NCI-H187 treated with DMSO at 0.1 percent for 48 hours (cell line): ENCODE measurements around the gene POLRMT.
"Not testable (repeated sequence)": the region's sequence is repeated elsewhere in the genome, so short reads cannot be mapped to it uniquely, and the experiment has no call there.

ENCODE experiments used
- DNase-seq: peaks from one replicate; lab custom pipeline; 2025; lab: John Stamatoyannopoulos, UW

Gene POLRMT

DNA sequence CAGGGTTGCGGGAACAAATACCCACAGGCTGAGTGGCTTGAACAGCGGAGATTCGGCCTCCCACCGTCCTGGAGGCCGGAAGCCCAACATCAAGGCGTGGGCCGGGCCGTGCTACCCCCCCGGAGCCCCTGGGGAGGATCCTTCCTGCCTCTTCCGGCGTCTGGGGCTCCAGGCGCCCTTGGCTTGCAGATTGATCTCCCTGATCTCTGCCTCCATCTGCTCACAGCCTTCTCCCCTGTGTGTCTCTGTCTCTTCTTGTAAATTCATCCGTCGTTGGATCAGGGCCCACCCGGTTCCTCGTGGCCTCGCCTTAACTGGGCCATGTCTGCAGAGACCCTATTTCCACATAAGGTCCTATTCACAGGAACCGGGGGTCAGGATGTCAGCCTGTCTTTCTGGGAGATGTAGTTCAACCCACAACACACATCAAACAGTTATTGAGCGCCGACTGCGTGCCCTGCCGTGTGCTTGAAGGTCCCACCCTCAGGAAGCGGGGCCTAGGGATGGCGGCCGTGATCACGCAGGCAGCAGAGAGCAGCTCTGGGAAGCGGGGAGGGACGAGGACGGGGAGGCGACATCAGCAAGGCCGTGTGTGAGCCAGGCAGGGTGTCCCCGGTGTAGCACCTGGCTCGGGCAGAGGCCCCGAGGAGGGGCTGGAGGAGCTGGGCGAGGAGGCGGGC lies 22.4 kb downstream of the POLRMT start:
- no peak for DNase-seq

DNA sequence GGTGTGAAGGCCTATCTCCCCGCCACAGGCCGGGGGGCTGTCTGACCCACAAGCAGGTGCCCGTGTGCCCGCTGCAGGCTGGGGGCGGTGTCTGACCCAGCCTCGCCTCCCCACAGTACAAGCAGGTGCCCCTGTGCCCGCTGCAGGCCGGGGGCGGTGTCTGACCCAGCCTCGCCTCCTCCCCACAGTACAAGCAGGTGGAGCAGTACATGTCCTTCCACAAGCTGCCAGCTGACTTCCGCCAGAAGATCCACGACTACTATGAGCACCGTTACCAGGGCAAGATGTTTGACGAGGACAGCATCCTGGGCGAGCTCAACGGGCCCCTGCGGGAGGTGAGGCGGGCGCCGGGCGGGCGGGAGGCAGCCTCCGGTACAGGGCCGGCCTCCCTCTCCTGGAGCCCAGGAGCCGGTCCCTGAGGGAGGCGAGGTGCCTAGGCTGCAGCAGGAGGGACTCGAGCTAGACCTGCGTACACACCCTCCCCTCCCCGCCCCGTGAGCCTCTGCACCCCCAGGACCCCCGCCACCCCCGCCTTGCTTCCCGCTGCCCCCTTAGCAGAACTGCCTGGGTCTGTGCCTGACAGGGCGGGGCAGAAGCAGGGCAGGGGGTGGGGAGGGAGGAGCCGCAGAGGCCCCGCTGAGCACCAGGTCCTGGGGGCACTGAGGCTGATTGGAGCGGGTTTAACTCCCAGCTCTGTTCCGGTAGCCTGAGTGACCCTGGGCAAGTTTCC lies 23.1 kb downstream of the POLRMT start:
- DNase-seq: no peak

DNA sequence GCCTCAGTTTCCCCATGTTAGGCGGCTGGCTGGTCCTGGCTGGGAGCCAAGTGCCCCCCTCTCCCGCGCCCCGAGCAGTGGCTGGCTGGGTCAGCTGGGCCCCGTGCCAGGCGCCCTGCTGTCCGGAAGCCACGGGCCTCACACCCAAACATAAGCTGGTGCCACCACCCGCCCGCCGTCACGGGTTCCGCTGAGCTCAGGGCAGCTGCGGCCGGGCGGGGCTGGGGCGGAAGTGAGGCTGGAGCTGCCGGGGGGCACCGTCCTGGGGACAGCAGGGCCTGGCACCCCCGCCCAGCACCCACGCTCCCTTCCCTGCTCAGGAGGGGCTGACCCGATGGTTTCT lies 24.4 kb downstream of the POLRMT start:
- no peak for DNase-seq

DNA sequence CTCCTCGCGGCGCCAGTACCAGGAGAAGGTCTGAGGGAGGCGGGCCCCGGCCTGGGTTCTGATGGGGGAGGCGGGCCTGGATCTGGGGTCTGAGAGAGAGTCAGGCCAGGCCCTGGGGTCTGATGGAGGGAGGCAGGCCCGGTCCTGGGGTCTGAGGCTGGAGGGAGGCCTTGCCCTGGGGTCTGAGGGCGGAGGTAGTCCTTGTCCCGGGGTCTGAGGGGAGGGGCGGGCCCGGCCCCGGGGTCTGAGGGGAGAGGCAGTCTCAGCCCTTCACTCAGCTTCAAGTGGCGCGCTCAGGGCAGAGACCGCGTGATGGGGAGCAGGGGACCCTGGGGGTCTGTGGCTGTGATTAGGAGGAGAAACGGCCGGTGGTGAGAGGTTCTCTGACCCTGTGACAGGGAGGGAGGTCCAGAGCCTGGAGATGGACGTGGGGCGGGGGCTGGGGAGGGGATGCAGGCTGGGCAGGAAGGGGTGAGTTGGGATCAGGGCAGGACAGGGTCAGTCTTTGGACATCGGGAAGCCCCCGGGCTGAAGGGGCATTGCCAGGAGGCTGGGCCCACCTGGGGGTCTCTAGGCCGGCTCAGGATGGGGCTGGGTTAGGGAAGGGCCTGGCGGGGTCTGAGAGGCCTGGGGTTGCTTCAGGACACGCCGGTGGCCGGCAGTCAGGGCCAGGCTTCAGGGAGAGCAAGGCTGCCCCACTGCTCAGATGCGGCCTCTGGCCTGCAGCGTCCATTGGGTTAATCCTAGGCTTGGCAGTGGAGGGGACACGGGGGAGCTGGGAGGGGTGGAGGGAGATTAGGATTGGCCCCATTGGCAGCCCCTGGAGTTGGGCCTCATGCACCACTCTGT lies 25.0 kb downstream of the POLRMT start:
- DNase-seq: no peak

GRCh38 chr19:607301-608154 lies 25.8 kb downstream of the POLRMT start:
- no peak for DNase-seq

DNA sequence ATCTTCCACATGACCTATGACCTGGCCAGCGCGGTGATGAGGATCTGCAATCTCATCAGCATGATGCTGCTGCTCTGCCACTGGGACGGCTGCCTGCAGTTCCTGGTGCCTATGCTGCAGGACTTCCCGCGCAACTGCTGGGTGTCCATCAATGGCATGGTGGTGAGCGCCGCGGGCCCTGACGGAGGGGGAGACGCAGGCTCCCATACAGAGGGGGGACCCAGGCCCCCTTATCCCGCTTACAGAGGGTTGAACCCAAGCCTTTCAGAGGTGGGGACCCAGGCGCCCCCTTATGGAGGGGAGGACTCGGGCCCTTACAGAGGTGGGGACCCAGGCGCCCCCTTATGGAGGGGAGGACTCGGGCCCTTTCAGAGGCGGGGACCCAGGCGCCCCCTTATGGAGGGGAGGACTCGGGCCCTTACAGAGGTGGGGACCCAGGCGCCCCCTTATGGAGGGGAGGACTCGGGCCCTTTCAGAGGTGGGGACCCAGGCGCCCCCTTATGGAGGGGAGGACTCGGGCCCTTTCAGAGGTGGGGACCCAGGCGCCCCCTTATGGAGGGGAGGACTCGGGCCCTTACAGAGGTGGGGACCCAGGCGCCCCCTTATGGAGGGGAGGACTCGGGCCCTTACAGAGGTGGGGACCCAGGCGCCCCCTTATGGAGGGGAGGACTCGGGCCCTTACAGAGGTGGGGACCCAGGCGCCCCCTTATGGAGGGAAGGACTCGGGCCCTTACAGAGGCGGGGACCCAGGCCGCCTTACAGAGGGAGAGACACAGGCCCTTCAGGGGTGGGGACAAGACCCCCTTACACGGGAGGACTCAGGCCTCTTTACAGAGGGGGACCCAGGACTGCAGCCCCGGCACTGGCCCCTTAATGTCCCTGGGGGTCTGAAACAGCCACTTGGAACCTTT lies 28.0 kb downstream of the POLRMT start:
- not testable (repeated sequence) for DNase-seq

DNA sequence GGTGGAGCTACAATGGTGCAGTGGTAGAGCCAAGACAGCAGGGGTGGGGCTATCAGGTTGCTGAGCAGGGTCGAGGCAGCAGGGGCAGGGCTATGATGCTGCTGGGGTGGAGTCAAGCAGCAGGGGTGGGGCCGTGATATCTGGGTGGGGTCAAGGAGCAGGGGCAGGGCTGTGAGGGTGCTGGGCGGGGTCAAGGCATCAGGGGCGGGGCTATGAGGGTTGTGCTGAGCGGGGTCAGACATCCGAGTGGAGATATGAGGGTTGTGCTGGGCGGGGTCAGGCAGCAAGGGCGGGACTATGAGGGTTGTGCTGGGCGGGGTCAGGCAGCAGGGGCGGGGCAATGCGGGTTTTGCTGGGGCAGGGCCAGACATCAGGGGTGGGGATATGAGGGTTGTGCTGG lies 29.0 kb downstream of the POLRMT start:
- DNase-seq: no peak

DNA sequence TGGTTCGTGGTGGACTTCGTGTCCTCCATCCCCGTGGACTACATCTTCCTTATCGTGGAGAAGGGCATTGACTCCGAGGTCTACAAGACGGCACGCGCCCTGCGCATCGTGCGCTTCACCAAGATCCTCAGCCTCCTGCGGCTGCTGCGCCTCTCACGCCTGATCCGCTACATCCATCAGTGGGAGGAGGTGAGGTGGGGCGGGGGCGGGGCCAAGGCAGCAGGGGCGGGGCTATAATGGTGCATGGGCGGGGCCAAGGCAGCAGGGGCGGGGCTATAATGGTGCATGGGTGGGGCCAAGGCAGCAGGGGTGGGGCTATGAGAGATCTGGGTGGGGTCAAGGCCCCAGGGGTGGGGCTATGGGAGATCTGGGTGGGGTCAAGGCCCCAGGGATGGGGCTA lies 29.6 kb downstream of the POLRMT start:
- DNase-seq: not testable (repeated sequence)

DNA sequence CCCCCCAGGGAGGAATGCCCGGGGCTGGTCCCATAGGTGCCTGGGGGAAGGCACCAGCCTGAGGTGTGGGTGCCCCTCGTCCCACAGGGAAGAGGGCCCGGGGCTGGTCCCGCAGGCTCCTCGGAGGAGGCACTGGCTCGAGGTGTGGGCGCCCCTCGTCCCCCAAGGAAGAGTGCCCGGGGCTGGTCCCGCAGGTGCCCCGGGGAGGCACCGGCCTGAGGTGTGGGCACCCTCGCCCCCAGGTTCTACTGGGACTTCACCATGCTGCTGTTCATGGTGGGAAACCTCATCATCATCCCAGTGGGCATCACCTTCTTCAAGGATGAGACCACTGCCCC lies 30.1 kb downstream of the POLRMT start:
- DNase-seq: not testable (repeated sequence)

GRCh38 chr19:602391-603301 lies 30.7 kb downstream of the POLRMT start:
- DNase-seq: no peak

DNA sequence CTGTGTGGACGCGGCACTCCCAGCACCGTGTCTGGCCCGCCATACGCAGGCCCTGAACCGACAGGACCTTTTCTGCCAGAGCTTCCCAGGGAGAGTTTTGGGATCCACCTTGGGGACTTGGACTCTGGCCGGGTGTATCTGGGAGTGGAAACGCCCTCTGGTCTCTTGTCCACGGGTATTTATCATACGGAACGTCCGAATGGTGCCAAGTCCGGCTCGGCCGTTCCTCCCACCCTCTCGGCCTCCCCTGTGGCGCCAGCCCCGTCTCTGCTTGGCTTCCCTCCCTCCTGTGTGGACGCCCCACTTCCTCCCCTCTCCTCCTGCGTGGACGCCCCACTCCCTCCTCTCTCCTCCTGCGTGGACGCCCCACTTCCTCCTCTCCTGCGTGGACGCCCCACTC lies 31.5 kb downstream of the POLRMT start:
- no peak for DNase-seq

DNA sequence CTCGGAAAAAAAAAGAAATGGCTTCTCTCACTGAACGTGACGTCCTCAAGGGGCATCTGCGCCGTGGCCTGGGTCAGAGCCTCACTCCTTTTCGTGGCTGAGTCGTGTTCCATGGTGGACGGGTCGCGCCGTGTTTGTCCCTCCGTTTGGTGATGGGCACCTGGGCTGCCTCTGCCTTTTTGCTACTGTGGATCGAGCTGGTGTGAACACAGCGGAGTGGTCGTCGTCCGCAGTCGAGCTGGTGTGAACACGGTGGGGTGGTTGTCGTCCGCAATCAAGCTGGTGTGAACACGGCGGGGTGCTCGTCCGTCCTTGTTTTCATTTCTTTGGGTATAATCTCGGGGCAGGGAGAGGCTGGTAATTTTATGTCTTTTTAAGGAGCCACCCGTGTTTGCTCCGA lies 32.0 kb downstream of the POLRMT start:
- DNase-seq: no peak

DNA sequence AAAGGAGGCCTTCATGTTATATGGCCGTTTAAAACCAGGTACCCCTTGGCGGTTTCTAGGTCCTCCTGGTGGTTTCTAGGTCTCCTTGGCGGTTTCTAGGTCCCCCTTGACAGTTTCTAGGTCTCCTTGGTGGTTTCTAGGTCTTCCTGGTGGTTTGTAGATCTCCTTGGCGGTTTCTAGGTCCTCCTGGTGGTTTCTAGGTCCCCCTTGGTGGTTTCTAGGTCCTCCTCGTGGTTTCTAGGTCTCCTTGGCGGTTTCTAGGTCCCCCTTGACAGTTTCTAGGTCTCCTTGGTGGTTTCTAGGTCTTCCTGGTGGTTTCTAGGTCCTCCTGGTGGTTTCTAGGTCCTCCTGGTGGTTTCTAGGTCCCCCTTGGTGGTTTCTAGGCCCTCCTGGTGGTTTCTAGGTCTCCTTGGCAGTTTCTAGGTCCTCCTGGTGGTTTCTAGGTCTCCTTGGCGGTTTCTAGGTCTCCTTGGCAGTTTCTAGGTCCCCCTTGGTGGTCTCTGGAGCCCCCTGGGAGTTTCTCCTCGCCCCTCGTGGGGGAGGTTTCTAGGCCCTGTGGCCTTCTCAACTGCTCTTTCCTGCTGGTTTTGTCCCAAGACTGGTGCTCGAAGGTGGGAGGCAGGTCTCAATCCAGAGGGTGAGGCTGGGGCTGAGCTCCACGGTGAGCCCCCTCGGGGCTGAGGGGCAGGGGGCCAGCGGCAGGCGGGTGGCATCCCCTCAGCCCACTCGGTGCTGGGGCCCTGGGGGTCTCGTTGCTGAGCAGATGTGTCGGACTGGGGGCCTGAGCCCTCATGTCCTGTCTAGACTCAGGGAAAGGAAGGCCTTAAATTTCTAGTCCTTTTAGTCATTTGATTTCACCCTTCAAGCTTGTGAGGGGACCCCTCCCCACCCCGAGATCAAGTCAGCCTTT lies 35.7 kb downstream of the POLRMT start:
- no peak for DNase-seq

DNA sequence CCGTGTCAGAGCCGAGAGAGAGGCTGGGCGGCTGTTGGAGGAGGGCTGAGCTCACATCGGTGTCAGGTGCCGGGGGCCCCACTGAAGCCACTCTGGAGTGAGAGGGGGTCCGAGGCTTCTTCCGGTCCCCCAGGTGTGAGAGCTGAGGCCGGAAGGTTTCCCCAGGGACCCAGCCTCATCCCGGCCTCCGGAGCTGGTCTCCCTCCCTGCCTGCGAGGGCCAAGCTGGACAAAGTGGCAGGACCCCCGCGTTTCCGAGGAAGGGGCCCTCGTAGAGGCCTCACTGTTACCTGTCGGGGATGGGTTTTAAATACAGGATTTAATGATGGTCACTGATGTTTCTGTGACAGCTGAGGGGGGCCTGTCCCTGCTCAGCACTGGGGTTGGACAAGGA lies 37.1 kb downstream of the POLRMT start:
- no peak for DNase-seq

DNA sequence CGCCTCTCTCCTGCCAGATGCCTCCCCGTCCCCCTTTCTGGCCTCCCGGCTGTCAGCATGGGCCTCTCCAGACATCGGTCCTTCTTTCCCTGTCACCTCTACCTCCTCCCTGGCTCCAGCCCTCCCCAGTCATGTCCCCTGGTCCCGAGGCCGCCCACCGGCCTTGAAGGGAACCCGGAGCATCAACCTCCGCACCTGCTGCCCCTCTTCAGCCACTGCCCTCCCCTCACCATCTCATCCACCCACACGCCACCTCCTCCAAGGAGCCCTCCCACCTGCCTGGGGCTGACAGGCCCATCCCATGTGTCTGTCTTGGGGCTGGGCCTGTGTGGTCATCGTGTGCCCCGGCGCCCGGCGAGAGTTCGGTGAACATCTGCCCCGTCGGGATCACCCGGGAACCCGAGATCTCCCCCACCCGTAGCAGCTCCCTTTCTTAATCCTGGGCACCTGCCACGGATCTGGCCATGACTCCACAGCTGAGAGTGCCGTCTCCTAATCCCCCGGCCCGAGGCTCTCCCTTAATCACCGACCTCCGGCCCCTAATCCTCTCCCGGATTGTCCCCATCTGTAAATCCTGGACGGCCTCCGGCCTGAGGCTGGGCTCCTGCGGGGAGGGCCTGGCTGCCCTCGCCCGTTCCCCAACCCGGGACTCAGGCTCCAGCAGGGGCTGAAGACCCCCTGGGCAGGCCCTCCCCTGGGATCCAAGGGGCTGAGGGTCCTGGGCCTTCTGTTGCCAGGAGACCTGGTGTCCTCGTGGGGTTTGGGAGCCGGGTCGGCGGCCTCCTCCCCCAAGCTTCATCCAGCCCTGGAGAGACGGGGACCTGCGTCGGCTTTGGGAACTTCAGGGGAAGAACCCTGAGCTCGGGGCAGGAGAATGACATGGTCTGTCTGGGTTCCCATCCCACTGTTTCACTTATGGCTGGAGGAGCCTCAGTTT lies 37.7 kb downstream of the POLRMT start:
- no peak for DNase-seq

- DNase-seq: no peak
Measured at GRCh38 chr19:594265-594870, 39.0 kb downstream of the POLRMT start.

GRCh38 chr19:593505-593904 lies 39.8 kb downstream of the POLRMT start:
- DNase-seq: no peak
